Keratinocyte (primary cell): ENCODE results near the gene ABCC10. TPM values are rescaled to one million over a fixed set of nuclear protein-coding genes. Genes with fewer than 3 reads are reported as not detected.

ENCODE experiments used
- DNase-seq: peaks from one replicate; pipeline ENCODE4 v3.0.0-alpha.2; 2011; ENCODE audit warnings: low read depth, missing footprints, low spot score
- FAIRE-seq: peaks from 2 replicates; lab custom pipeline; 2011; peaks lifted over from hg19 to GRCh38; lab: Jason Lieb, UNC
- H2AFZ ChIP-seq: 2 replicates; pipeline ENCODE4 v1.6.0; 2012; ENCODE audit warnings: low read length, control low read depth, inconsistent platforms; ENCODE audit not compliant: control insufficient read depth
- H3K27ac ChIP-seq: 2 replicates; pipeline ENCODE4 v1.5.1; 2011; ENCODE audit warnings: low read length; ENCODE audit not compliant: control insufficient read depth, insufficient read depth
- H3K27me3 ChIP-seq: 3 replicates; pipeline ENCODE4 v1.6.0; 2011; ENCODE audit warnings: low read length; ENCODE audit not compliant: control insufficient read depth, insufficient read depth; ENCODE audit errors: extremely low read depth
- H3K36me3 ChIP-seq, 2 experiments: 2 replicates in 1 of 2; 3 replicates in 1 of 2; pipeline ENCODE4 v1.5.1; 2011; ENCODE audit warnings: low read length in 2 of 2, mild to moderate bottlenecking in 1 of 2; ENCODE audit not compliant: control insufficient read depth in 2 of 2, insufficient read depth in 2 of 2; ENCODE audit errors: extremely low read depth in 1 of 2
- H3K4me1 ChIP-seq: 3 replicates; pipeline ENCODE4 v1.5.1; 2011; ENCODE audit warnings: low read length; ENCODE audit not compliant: control insufficient read depth, insufficient read depth; ENCODE audit errors: extremely low read depth
- H3K4me2 ChIP-seq: 3 replicates; pipeline ENCODE4 v1.6.0; 2011; ENCODE audit warnings: low read depth, low read length; ENCODE audit not compliant: control insufficient read depth, insufficient read depth; ENCODE audit errors: extremely low read depth
- H3K4me3 ChIP-seq, 3 experiments: fragments of 200-600 bp in 1 of 3; sonication (generic) in 1 of 3; 2 replicates in 2 of 3; 3 replicates in 1 of 3; pipeline ENCODE4 v1.5.1; 2011 to 2016; ENCODE audit warnings: low read length in 3 of 3, mild to moderate bottlenecking in 3 of 3, control low read depth in 2 of 3, inconsistent platforms in 1 of 3, low read depth in 1 of 3, mixed read lengths in 1 of 3, mixed run types in 1 of 3, moderate library complexity in 1 of 3; ENCODE audit not compliant: control insufficient read depth in 2 of 3, insufficient read depth in 2 of 3; ENCODE audit errors: extremely low read depth in 1 of 3
- H3K79me2 ChIP-seq: 2 replicates; pipeline ENCODE4 v1.6.0; 2012; ENCODE audit warnings: low read length; ENCODE audit not compliant: control insufficient read depth, insufficient read depth
- H3K9ac ChIP-seq: 3 replicates; pipeline ENCODE4 v1.6.0; 2011; ENCODE audit warnings: low read length; ENCODE audit not compliant: control insufficient read depth, insufficient read depth; ENCODE audit errors: extremely low read depth
- H3K9me1 ChIP-seq: 3 replicates; pipeline ENCODE4 v1.6.0; 2011; ENCODE audit warnings: low read length; ENCODE audit not compliant: control insufficient read depth, insufficient read depth; ENCODE audit errors: extremely low read depth
- H3K9me3 ChIP-seq: 2 replicates; pipeline ENCODE4 v1.5.1; 2012; ENCODE audit warnings: low read depth, low read length; ENCODE audit not compliant: control insufficient read depth
- H4K20me1 ChIP-seq: 3 replicates; pipeline ENCODE4 v1.6.0; 2011; ENCODE audit warnings: low read length; ENCODE audit not compliant: control insufficient read depth, insufficient read depth; ENCODE audit errors: extremely low read depth
- EZH2 ChIP-seq: IDR thresholded peaks from one replicate; pipeline ENCODE4 v1.6.1; 2012; ENCODE audit warnings: inconsistent platforms, mild to moderate bottlenecking, low read length, moderate library complexity
- dilution Hi-C: fragments of 300-500 bp; cut with MboI; formaldehyde crosslinking; loops from one replicate; pipeline ENCODE4 v1.7.0; 2020; ENCODE audit warnings: low sequenced_read_pairs; ENCODE audit not compliant: extremely low pct_ligation_motif_present
- polyA plus RNA-seq, 5 experiments: library from polyadenylated mRNA; depleted of rRNA in 3 of 5; stranded (reverse) in 3 of 5; stranded (forward) in 1 of 5; unstranded in 1 of 5; fragments of >200 nt; gene quantifications; 1 replicate in 1 of 5; 2 replicates in 3 of 5; 3 replicates in 1 of 5; pipeline versions ENCODE4 v1.2.1 to v1.2.3, GENCODE V29; 2011 to 2012; ENCODE audit warnings: missing spikeins in 2 of 5, low read depth in 1 of 5, low replicate concordance in 1 of 5
- TF ChIP-seq, protein P1 (sequence below), 3 experiments: IDR thresholded peaks in 1 of 3; conservative IDR thresholded peaks in 1 of 3; optimal IDR thresholded peaks in 1 of 3; 2 replicates in 2 of 3; 3 replicates in 1 of 3; pipeline versions ENCODE3 to v1.5.1; 2011; ENCODE audit warnings: low read length in 3 of 3, mild to moderate bottlenecking in 3 of 3, moderate library complexity in 2 of 3, control low read depth in 1 of 3, inconsistent platforms in 1 of 3; ENCODE audit not compliant: insufficient read depth in 2 of 3; ENCODE audit errors: extremely low read depth in 1 of 3

Gene ABCC10
- polyA plus RNA-seq, 1 donor (not counting 4 experiments of a cell fraction or from before 2014, with no cell fraction given) = 17.9 TPM

DNA sequence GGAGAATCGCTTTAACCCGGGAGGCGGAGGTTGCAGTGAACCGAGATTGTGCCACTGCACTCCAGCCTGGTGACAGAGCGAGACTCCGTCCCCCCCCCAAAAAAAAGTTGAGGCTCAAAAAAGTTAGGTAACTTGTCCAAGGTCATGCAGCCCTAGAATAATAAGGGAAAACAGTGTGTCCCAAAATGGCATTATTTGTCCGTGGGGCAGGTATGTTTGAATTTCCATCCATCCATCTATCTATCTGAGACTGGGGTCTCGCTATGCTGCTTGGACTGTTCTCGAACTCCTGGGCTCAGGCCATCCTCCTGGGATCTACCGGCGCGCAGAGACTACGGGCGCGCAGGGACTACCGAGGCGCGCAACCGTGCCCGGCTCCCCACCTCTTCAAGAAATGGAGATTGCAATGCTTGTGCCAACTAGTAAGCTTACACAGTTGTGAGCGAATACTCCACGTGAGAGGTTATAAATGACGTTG is 374 bp upstream of the ABCC10 start:
- dilution Hi-C loops = no loop called here
- Histone ChIP-seq H3K79me2 (peaks cover 30% of the 10 kb centered on the region), H3K27ac (peak overlapping the region; percentile 73), H3K9ac (peak overlapping the region; percentile 91), H2AFZ (peak overlapping the region; percentile 94), H3K4me3 (peak overlapping the region; percentile 54 to 96 (median 91)), H3K9me3 (no peaks in the 10 kb centered on the region), H3K36me3 (peaks cover 4 to 11% of the 10 kb centered on the region in 2 experiments), H3K4me2 (peak overlapping the region; percentile 85), H3K4me1 (peaks cover 15% of the 10 kb centered on the region), H3K27me3 (no peaks in the 10 kb centered on the region), H4K20me1 (no peaks in the 10 kb centered on the region), H3K9me1 (no peaks in the 10 kb centered on the region)
- FAIRE-seq (no peak), DNase-seq (no peak)
- TF ChIP-seq EZH2 = no peak
- TF ChIP-seq, protein P1, sequence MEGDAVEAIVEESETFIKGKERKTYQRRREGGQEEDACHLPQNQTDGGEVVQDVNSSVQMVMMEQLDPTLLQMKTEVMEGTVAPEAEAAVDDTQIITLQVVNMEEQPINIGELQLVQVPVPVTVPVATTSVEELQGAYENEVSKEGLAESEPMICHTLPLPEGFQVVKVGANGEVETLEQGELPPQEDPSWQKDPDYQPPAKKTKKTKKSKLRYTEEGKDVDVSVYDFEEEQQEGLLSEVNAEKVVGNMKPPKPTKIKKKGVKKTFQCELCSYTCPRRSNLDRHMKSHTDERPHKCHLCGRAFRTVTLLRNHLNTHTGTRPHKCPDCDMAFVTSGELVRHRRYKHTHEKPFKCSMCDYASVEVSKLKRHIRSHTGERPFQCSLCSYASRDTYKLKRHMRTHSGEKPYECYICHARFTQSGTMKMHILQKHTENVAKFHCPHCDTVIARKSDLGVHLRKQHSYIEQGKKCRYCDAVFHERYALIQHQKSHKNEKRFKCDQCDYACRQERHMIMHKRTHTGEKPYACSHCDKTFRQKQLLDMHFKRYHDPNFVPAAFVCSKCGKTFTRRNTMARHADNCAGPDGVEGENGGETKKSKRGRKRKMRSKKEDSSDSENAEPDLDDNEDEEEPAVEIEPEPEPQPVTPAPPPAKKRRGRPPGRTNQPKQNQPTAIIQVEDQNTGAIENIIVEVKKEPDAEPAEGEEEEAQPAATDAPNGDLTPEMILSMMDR (optimal IDR thresholded peaks at IDR 0.05 in 1 of 3, IDR thresholded peaks at IDR 0.05 in 1 of 3, conservative IDR thresholded peaks at IDR 0.05 in 1 of 3; ENCODE audit: extremely low read depth in 1 of 3, insufficient read depth in 2 of 3, low read length in 3 of 3) = no peak

DNA sequence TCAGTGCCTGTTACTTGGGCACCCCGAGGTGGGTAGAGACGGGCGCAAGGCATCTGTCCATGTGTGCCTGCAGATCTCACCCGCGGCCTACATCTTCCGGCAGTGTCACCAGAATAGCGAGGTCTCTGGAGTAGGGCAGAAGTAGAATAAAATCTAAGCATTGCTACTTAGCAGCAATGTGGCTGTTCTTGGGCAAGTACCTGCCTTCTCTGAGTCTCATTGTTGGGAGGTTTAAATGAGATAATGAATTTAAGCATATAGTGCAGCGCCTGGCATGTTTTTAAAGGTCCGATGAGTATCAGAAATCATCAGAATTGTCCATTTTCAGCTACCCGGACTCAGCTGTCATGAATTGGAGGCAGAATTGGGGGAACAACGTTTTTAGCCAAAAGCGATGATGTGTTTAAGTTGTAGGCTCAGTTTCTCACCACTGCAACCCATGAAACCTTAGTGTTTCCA is 800 bp downstream of the ABCC10 start:
- peaks cover 15% of the 10 kb centered on the region for H3K4me1 ChIP-seq
- H3K27ac ChIP-seq = peak overlapping the region; percentile 73
- H3K9me1 ChIP-seq = no peaks in the 10 kb centered on the region
- DNase-seq (no peak), FAIRE-seq (no peak)
- H3K4me2 ChIP-seq = peak overlapping the region; percentile 85
- peak overlapping the region; percentile 94 for H2AFZ ChIP-seq
- H3K9ac ChIP-seq = peak overlapping the region; percentile 91
- H3K79me2 ChIP-seq = peaks cover 35% of the 10 kb centered on the region
- TF ChIP-seq, protein P1 (optimal IDR thresholded peaks at IDR 0.05 in 1 of 3, IDR thresholded peaks at IDR 0.05 in 1 of 3, conservative IDR thresholded peaks at IDR 0.05 in 1 of 3; ENCODE audit: extremely low read depth in 1 of 3, insufficient read depth in 2 of 3, low read length in 3 of 3) = no peak
- no peak for TF ChIP-seq EZH2
- dilution Hi-C loops = no loop called here
- no peaks in the 10 kb centered on the region for H4K20me1 ChIP-seq
- H3K9me3 ChIP-seq = no peaks in the 10 kb centered on the region
- peak overlapping the region; percentile 54 to 96 (median 91) for H3K4me3 ChIP-seq
- H3K27me3 ChIP-seq = no peaks in the 10 kb centered on the region
- peaks cover 9 to 18% of the 10 kb centered on the region in 2 experiments for H3K36me3 ChIP-seq
